Peyer's patch (tissue), 4 donors: Measurements from ENCODE around the gene SOX6.

Experiments
- POLR2A ChIP-seq, 2 donors: fragments of 450-650 bp; IDR thresholded peaks; one replicate each; pipeline ENCODE4 v1.5.1; 2017; ENCODE audit warnings: antibody characterized with exemption in 2 of 2, mild to moderate bottlenecking in 2 of 2, moderate library complexity in 2 of 2
- TF ChIP-seq, protein P1 (sequence below), 6 experiments: fragments of 450-650 bp in 4 of 6; fragments of 200-600 bp in 2 of 6; sonication (generic) in 1 of 6; IDR thresholded peaks; one replicate each; pipeline ENCODE4 v1.5.1; 2017 to 2019; ENCODE audit warnings: antibody characterized with exemption in 6 of 6, mild to moderate bottlenecking in 3 of 6, moderate library complexity in 1 of 6

DNA sequence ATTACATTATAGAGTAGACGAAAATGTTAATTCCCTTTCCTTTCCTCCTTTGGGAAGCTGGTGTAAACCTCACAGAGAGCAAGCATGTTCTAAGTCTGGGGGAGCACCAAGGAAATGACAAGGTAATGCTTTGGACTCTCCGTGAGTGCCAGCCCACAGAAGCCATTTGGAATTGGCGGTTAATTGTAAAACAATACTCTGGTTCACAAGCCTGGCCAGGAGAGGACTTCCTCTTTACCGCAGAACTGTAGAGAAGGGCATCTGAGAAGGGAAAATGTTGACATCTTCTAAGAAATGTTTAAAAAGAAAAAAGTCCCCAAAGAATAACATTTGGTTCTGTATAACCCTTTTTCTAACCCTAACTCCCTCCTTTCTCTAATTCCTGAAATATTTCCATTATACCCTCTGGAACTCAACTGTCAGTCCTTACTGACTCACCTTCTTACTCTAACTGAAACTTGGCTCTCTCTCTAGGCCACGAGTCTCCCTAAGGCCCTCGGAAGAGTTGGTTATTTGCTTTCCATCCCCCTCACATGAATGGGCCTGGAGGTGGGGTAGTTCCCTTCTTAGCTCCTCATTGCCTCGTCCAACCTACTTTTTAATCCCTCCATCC is 379.8 kb downstream of the SOX6 start:
- TF ChIP-seq, protein P1, sequence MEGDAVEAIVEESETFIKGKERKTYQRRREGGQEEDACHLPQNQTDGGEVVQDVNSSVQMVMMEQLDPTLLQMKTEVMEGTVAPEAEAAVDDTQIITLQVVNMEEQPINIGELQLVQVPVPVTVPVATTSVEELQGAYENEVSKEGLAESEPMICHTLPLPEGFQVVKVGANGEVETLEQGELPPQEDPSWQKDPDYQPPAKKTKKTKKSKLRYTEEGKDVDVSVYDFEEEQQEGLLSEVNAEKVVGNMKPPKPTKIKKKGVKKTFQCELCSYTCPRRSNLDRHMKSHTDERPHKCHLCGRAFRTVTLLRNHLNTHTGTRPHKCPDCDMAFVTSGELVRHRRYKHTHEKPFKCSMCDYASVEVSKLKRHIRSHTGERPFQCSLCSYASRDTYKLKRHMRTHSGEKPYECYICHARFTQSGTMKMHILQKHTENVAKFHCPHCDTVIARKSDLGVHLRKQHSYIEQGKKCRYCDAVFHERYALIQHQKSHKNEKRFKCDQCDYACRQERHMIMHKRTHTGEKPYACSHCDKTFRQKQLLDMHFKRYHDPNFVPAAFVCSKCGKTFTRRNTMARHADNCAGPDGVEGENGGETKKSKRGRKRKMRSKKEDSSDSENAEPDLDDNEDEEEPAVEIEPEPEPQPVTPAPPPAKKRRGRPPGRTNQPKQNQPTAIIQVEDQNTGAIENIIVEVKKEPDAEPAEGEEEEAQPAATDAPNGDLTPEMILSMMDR (IDR thresholded peaks at IDR 0.05): no peak
- TF ChIP-seq POLR2A (IDR thresholded peaks at IDR 0.05): no peak
